Measurements from ENCODE around the gene AOAH.

Gene AOAH

GRCh38 chr7:36601601-36602000 lies 122.7 kb downstream of the AOAH start:
- Histone ChIP-seq H3K9ac (ENCODE audit: low read length in 2 of 2) (no peak overlapping the region), H3K27ac (ENCODE audit: low read length) (no peak overlapping the region), H3K4me1 (ENCODE audit: control insufficient read depth, insufficient read depth, low read length) (no peaks in the 10 kb centered on the region), H3K36me3 (ENCODE audit: control insufficient read depth in 2 of 2, insufficient read depth in 2 of 2, low read length in 2 of 2) (no peaks in the 10 kb centered on the region), H3K27me3 (ENCODE audit: control insufficient read depth in 1 of 2, insufficient read depth in 2 of 2, low read length in 2 of 2) (no peaks in the 10 kb centered on the region), H3K9me3 (ENCODE audit: control insufficient read depth in 2 of 2, low read length in 2 of 2) (no peaks in the 10 kb centered on the region), H3K4me3 (ENCODE audit: low read length in 2 of 2) (no peak overlapping the region)

- no peak overlapping the region for H3K27ac ChIP-seq (ENCODE audit: low read length)
- no peaks in the 10 kb centered on the region for H3K36me3 ChIP-seq (ENCODE audit: control insufficient read depth in 2 of 2, insufficient read depth in 2 of 2, low read length in 2 of 2)
- H3K4me1 ChIP-seq (ENCODE audit: control insufficient read depth, insufficient read depth, low read length), result no peaks in the 10 kb centered on the region
- no peak overlapping the region for H3K9ac ChIP-seq (ENCODE audit: low read length in 2 of 2)
- no peaks in the 10 kb centered on the region for H3K9me3 ChIP-seq (ENCODE audit: control insufficient read depth in 2 of 2, low read length in 2 of 2)
- H3K4me3 ChIP-seq (ENCODE audit: low read length in 2 of 2), result no peak overlapping the region
- no peaks in the 10 kb centered on the region for H3K27me3 ChIP-seq (ENCODE audit: control insufficient read depth in 1 of 2, insufficient read depth in 2 of 2, low read length in 2 of 2)
Measured at GRCh38 chr7:36600869-36601530, 123.3 kb downstream of the AOAH start.

GRCh38 chr7:36600314-36600682 lies 124.0 kb downstream of the AOAH start:
- no peaks in the 10 kb centered on the region for H3K4me1 ChIP-seq (ENCODE audit: control insufficient read depth, insufficient read depth, low read length)
- H3K27me3 ChIP-seq (ENCODE audit: control insufficient read depth in 1 of 2, insufficient read depth in 2 of 2, low read length in 2 of 2), result no peaks in the 10 kb centered on the region
- H3K9me3 ChIP-seq (ENCODE audit: control insufficient read depth in 2 of 2, low read length in 2 of 2), result no peaks in the 10 kb centered on the region
- no peak overlapping the region for H3K9ac ChIP-seq (ENCODE audit: low read length in 2 of 2)
- no peak overlapping the region for H3K4me3 ChIP-seq (ENCODE audit: low read length in 2 of 2)
- no peak overlapping the region for H3K27ac ChIP-seq (ENCODE audit: low read length)
- no peaks in the 10 kb centered on the region for H3K36me3 ChIP-seq (ENCODE audit: control insufficient read depth in 2 of 2, insufficient read depth in 2 of 2, low read length in 2 of 2)

- H3K4me1 ChIP-seq (ENCODE audit: control insufficient read depth, insufficient read depth, low read length), result no peaks in the 10 kb centered on the region
- H3K27me3 ChIP-seq (ENCODE audit: control insufficient read depth in 1 of 2, insufficient read depth in 2 of 2, low read length in 2 of 2), result no peaks in the 10 kb centered on the region
- H3K9me3 ChIP-seq (ENCODE audit: control insufficient read depth in 2 of 2, low read length in 2 of 2), result no peaks in the 10 kb centered on the region
- H3K36me3 ChIP-seq (ENCODE audit: control insufficient read depth in 2 of 2, insufficient read depth in 2 of 2, low read length in 2 of 2), result no peaks in the 10 kb centered on the region
- H3K27ac ChIP-seq (ENCODE audit: low read length), result no peak overlapping the region
- no peak overlapping the region for H3K4me3 ChIP-seq (ENCODE audit: low read length in 2 of 2)
- H3K9ac ChIP-seq (ENCODE audit: low read length in 2 of 2), result no peak overlapping the region
Measured at GRCh38 chr7:36599645-36600313, 124.5 kb downstream of the AOAH start.

GRCh38 chr7:36598054-36598674 lies 126.1 kb downstream of the AOAH start:
- no peaks in the 10 kb centered on the region for H3K4me1 ChIP-seq (ENCODE audit: control insufficient read depth, insufficient read depth, low read length)
- H3K9ac ChIP-seq (ENCODE audit: low read length in 2 of 2), result no peak overlapping the region
- H3K4me3 ChIP-seq (ENCODE audit: low read length in 2 of 2), result no peak overlapping the region
- no peaks in the 10 kb centered on the region for H3K27me3 ChIP-seq (ENCODE audit: control insufficient read depth in 1 of 2, insufficient read depth in 2 of 2, low read length in 2 of 2)
- H3K9me3 ChIP-seq (ENCODE audit: control insufficient read depth in 2 of 2, low read length in 2 of 2), result no peaks in the 10 kb centered on the region
- no peaks in the 10 kb centered on the region for H3K36me3 ChIP-seq (ENCODE audit: control insufficient read depth in 2 of 2, insufficient read depth in 2 of 2, low read length in 2 of 2)
- no peak overlapping the region for H3K27ac ChIP-seq (ENCODE audit: low read length)

- Histone ChIP-seq H3K9me3 (ENCODE audit: control insufficient read depth in 2 of 2, low read length in 2 of 2) (no peaks in the 10 kb centered on the region), H3K36me3 (ENCODE audit: control insufficient read depth in 2 of 2, insufficient read depth in 2 of 2, low read length in 2 of 2) (no peaks in the 10 kb centered on the region), H3K4me3 (ENCODE audit: low read length in 2 of 2) (no peak overlapping the region), H3K27me3 (ENCODE audit: control insufficient read depth in 1 of 2, insufficient read depth in 2 of 2, low read length in 2 of 2) (no peaks in the 10 kb centered on the region), H3K4me1 (ENCODE audit: control insufficient read depth, insufficient read depth, low read length) (no peaks in the 10 kb centered on the region), H3K9ac (ENCODE audit: low read length in 2 of 2) (no peak overlapping the region), H3K27ac (ENCODE audit: low read length) (no peak overlapping the region)
Measured at GRCh38 chr7:36597090-36597773, 127.1 kb downstream of the AOAH start.

- Histone ChIP-seq H3K4me1 (ENCODE audit: control insufficient read depth, insufficient read depth, low read length) (no peaks in the 10 kb centered on the region), H3K9me3 (ENCODE audit: control insufficient read depth in 2 of 2, low read length in 2 of 2) (no peaks in the 10 kb centered on the region), H3K36me3 (ENCODE audit: control insufficient read depth in 2 of 2, insufficient read depth in 2 of 2, low read length in 2 of 2) (no peaks in the 10 kb centered on the region), H3K27ac (ENCODE audit: low read length) (no peak overlapping the region), H3K4me3 (ENCODE audit: low read length in 2 of 2) (no peak overlapping the region), H3K27me3 (ENCODE audit: control insufficient read depth in 1 of 2, insufficient read depth in 2 of 2, low read length in 2 of 2) (no peaks in the 10 kb centered on the region), H3K9ac (ENCODE audit: low read length in 2 of 2) (no peak overlapping the region)
Measured at GRCh38 chr7:36594445-36594844, 129.8 kb downstream of the AOAH start.

- no peak overlapping the region for H3K4me3 ChIP-seq (ENCODE audit: low read length in 2 of 2)
- H3K27ac ChIP-seq (ENCODE audit: low read length), result no peak overlapping the region
- no peaks in the 10 kb centered on the region for H3K27me3 ChIP-seq (ENCODE audit: control insufficient read depth in 1 of 2, insufficient read depth in 2 of 2, low read length in 2 of 2)
- H3K9me3 ChIP-seq (ENCODE audit: control insufficient read depth in 2 of 2, low read length in 2 of 2), result no peaks in the 10 kb centered on the region
- H3K36me3 ChIP-seq (ENCODE audit: control insufficient read depth in 2 of 2, insufficient read depth in 2 of 2, low read length in 2 of 2), result no peaks in the 10 kb centered on the region
- H3K9ac ChIP-seq (ENCODE audit: low read length in 2 of 2), result no peak overlapping the region
- no peaks in the 10 kb centered on the region for H3K4me1 ChIP-seq (ENCODE audit: control insufficient read depth, insufficient read depth, low read length)
Measured at GRCh38 chr7:36591636-36592035, 132.7 kb downstream of the AOAH start.

- Histone ChIP-seq H3K9ac (ENCODE audit: low read length in 2 of 2) (no peak overlapping the region), H3K4me1 (ENCODE audit: control insufficient read depth, insufficient read depth, low read length) (no peaks in the 10 kb centered on the region), H3K27ac (ENCODE audit: low read length) (no peak overlapping the region), H3K36me3 (ENCODE audit: control insufficient read depth in 2 of 2, insufficient read depth in 2 of 2, low read length in 2 of 2) (no peaks in the 10 kb centered on the region), H3K27me3 (ENCODE audit: control insufficient read depth in 1 of 2, insufficient read depth in 2 of 2, low read length in 2 of 2) (no peaks in the 10 kb centered on the region), H3K9me3 (ENCODE audit: control insufficient read depth in 2 of 2, low read length in 2 of 2) (no peaks in the 10 kb centered on the region), H3K4me3 (ENCODE audit: low read length in 2 of 2) (no peak overlapping the region)
Measured at GRCh38 chr7:36589391-36589790, 134.9 kb downstream of the AOAH start.

GRCh38 chr7:36583318-36583717 lies 141.0 kb downstream of the AOAH start:
- no peaks in the 10 kb centered on the region for H3K4me1 ChIP-seq (ENCODE audit: control insufficient read depth, insufficient read depth, low read length)
- no peak overlapping the region for H3K4me3 ChIP-seq (ENCODE audit: low read length in 2 of 2)
- H3K27me3 ChIP-seq (ENCODE audit: control insufficient read depth in 1 of 2, insufficient read depth in 2 of 2, low read length in 2 of 2), result no peaks in the 10 kb centered on the region
- no peaks in the 10 kb centered on the region for H3K36me3 ChIP-seq (ENCODE audit: control insufficient read depth in 2 of 2, insufficient read depth in 2 of 2, low read length in 2 of 2)
- H3K27ac ChIP-seq (ENCODE audit: low read length), result no peak overlapping the region
- H3K9me3 ChIP-seq (ENCODE audit: control insufficient read depth in 2 of 2, low read length in 2 of 2), result no peaks in the 10 kb centered on the region
- no peak overlapping the region for H3K9ac ChIP-seq (ENCODE audit: low read length in 2 of 2)
